HG02571 (cell line): ENCODE measurements around the gene UTP11.

Source experiments
- ATAC-seq: cut with Tn5 transposase; IDR thresholded peaks from one replicate; pipeline ENCODE4 v1.9.1; 2021; ENCODE audit warnings: mild to moderate bottlenecking, moderate library complexity; ENCODE audit not compliant: unreplicated experiment

Gene UTP11

DNA sequence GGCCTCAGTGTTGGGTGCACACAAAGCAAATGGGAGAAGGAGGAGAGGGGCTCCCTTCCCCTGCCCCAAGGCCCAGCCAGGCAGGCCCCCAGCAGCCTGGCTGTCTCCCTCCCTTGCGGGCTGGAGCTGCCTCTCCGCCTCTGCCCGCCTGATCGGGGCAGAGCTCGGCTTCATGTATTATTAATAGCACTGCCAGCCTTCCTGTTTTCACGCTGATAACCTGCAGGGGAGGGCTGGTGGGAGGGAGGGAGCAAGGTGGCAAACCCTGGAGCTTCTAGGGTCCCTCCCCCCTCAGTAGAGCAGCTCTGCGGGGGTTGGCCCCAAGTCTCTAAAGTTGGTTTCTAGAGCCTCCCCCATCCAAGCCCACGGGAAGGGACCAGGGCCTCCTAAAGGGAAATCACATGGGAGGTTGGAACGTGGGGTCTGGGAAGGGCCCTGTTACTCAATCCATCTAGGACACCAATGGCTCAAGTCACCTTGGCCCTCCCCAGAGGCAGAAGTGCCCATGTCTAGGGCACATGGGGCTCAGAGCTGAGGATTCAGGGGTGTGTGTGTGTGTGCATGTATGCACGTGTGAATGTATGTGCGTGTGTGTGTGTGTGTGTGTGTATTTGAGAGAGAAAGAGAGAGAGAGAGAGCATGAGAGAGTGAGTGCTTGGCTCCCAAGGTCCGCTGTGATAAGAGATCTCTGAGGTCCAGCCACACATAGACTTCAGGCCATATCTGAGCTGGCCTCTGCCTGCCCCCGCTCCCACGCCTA, 55.9 kb downstream of the UTP11 start:
- ATAC-seq, result no peak

DNA sequence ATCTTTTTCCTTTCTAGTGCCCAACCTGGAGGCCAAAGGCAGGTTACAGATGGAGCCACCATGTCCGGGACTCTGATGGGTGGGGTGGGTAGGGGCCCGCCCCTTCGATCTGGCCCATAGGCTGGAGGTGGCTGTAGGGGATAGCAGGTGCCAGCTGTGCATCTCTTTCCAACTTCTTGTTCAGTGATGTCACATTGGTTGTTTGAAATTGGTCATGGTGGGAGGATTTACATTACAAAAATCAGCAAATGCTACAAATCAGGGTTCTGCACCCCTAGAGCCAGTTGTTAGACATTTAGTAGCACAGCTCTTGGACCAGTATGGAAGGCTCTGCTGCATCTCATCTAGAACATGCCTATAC, 56.4 kb downstream of the UTP11 start:
- ATAC-seq, result no peak

DNA sequence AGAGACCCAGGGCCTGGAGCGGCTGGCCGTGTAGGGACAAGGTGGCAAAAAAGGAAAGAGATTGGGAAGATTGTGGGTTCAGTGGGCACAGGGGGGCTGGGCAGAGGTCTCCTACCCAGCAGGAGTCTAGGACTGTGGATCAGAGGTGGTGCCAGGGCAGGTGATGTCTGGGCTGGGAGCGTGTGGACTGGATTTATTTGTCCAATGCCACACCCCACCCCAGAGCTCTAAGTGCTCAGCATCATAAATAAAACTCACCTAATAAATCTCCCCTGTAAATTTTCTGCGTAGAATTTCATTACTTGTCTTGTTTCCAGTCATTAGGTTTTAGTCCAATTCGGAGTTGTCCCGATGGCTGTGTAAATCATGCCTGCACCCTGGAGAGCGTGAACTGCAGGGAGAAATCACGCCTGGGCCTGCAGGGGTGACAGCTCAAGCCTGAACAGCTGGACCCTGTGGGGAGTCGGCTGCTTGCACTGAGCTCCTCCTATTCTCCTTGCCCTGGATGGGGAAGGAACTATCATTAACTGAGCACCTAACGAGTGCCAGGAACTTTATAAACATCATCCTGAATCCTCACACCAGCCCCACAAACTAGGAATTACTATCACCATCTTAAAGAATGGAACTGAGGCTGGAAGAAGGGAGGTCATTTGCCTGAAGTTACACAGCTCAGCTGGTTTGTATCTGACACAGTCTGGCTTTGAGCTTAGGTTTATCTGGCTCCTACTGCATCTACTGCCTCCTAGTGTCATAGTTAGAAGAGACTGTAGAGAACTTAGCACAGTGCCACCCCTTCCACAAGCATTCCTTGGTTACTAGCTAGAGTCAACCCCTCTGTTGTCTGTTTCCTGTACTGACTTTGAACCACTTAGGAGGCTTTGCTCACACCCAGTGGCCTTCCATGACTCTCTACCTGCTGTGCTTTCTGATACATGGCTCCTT, 59.0 kb downstream of the UTP11 start:
- no peak for ATAC-seq

DNA sequence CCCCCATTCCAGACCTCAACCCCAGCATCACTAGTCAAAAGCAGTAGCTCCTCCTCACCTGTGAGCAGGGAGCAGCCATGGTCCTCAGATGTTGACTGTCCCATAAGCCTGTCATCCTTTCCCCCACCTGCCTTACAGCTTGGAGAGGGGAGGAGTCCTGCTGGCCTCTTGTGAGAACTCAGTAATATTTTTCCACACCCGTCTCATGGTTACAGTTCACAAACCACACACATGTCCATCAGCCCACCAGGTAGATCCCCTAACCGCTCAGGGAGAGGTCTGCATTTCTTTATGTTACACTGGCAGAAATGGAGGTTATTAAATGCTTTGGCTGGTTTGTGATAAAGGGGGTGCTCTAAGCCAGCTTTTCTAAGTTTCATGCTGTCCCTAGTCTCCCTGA, 60.3 kb downstream of the UTP11 start:
- no peak for ATAC-seq

- no peak for ATAC-seq
These were observed 61.2 kb downstream of the UTP11 start for GRCh38 chr1:38073534-38074301.

DNA sequence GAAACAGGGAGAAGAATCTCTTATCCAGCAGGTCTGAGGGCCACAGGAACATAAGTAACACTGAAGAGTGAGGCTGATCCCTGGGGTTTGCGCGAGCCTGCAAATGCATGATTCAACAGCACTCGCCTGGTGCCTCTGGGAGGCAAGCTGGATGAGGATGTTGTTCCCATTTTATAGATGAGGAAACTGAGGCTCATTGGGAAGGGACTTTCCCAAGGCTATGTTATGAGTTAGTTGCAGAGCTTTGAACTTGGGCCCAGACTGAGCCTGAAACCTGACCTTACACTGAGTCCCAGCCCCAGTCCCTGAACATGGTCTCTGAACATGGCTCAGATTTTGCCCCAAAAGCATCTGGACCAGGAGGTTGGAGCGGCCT, 61.8 kb downstream of the UTP11 start:
- ATAC-seq, result no peak
